Measurements from ENCODE around the gene RNF11. TPM values are rescaled to one million over a fixed set of nuclear protein-coding genes. Genes with fewer than 3 reads are reported as not detected.
A peak's percentile ranks its signal among the peaks of the same experiment; 100 is the strongest.

The RNF11 gene
- total and polyA plus RNA-seq, 2 of the 8 experiments (the other 6 are each of a cell fraction or from before 2014, with no cell fraction given): 49.6 to 54.2 TPM

GRCh38 chr1:51192213-51192843 is 43.7 kb upstream of the RNF11 start:
- no peak for FAIRE-seq
- no peak overlapping the region for H3K23ac ChIP-seq (ENCODE audit: insufficient read length)

More at GRCh38 chr1:51192213-51192843, 43.7 kb upstream of the RNF11 start:
- Histone ChIP-seq H4K91ac (replicated peaks; ENCODE audit: insufficient read length, low read length) (no peak overlapping the region), H3K4me1 (replicated peaks in 1 of 4; ENCODE audit: control insufficient read depth in 3 of 4, insufficient read depth in 4 of 4, low read length in 3 of 4) (no peaks in the 10 kb centered on the region), H2BK15ac (ENCODE audit: low read length) (no peak overlapping the region), H3K14ac (ENCODE audit: insufficient read length) (no peak overlapping the region), H4K20me1 (replicated peaks in 1 of 2; ENCODE audit: control insufficient read depth in 1 of 2, insufficient read depth in 2 of 2, low read length in 2 of 2) (no peaks in the 10 kb centered on the region), H3K4me2 (ENCODE audit: insufficient read depth in 1 of 2, low read depth in 2 of 2, low read length in 2 of 2) (no peak overlapping the region), H3K79me2 (ENCODE audit: control insufficient read depth in 1 of 2, insufficient read depth in 2 of 2, low read length in 2 of 2) (no peaks in the 10 kb centered on the region), H3K4me3 (ENCODE audit: extremely low read depth in 1 of 4, insufficient read depth in 2 of 4, low read depth in 3 of 4, low read length in 4 of 4) (no peak overlapping the region), H2AK5ac (ENCODE audit: low read depth, low read length) (no peak overlapping the region), H3K9ac (replicated peaks in 1 of 4; ENCODE audit: extremely low read depth in 1 of 4, low read depth in 3 of 4, low read length in 3 of 4) (no peak overlapping the region), H3K79me1 (ENCODE audit: low read depth, low read length) (no peaks in the 10 kb centered on the region), H3K27ac (ENCODE audit: low read depth, low read length) (no peak overlapping the region), H2BK5ac (ENCODE audit: low read depth, low read length) (no peak overlapping the region), H2BK12ac (ENCODE audit: low read depth, low read length) (no peak overlapping the region), H3K56ac (replicated peaks; ENCODE audit: insufficient read length, low read depth, low read length) (no peak overlapping the region), H3K4ac (replicated peaks; ENCODE audit: insufficient read length, low read depth, low read length) (no peak overlapping the region), H3K23me2 (ENCODE audit: low read depth, low read length) (no peaks in the 10 kb centered on the region; the same call in 1 of the 2 replicates), H3K36me3 (ENCODE audit: control insufficient read depth in 2 of 4, insufficient read depth in 4 of 4, low read length in 3 of 4) (no peaks in the 10 kb centered on the region), H2BK20ac (ENCODE audit: low read length) (no peak overlapping the region), H3K9me3 (ENCODE audit: insufficient read depth in 2 of 2, low read depth in 1 of 2, low read length in 1 of 2) (no peaks in the 10 kb centered on the region), H2BK120ac (replicated peaks; ENCODE audit: low read depth, low read length) (no peak overlapping the region), H4K8ac (ENCODE audit: extremely low read depth, insufficient read depth, low read length) (no peak overlapping the region), H2AFZ (ENCODE audit: low read length) (no peak overlapping the region; the same call in 1 of the 2 replicates), H4K5ac (ENCODE audit: insufficient read length, low read depth, low read length) (no peak overlapping the region), H3K27me3 (replicated peaks in 1 of 4; ENCODE audit: control insufficient read depth in 3 of 4, extremely low read depth in 1 of 4, insufficient read depth in 3 of 4, low read length in 3 of 4) (no peaks in the 10 kb centered on the region), H3K18ac (ENCODE audit: extremely low read depth, low read length) (no peak overlapping the region)
- TF ChIP-seq CTCF (IDR thresholded peaks at IDR 0.05; ENCODE audit: control extremely low read depth in 1 of 3, insufficient read depth in 1 of 3, low read depth in 1 of 3, low read length in 3 of 3): peak in 2 of 3 experiments; percentile 70 to 77; a peak in 3 of 4 replicates
- peak; percentile 63 to 73 for TF ChIP-seq RAD21 (IDR thresholded peaks at IDR 0.05 in 1 of 2, conservative IDR thresholded peaks at IDR 0.05 in 1 of 2; ENCODE audit: low read depth in 2 of 2, low read length in 2 of 2)
- TF ChIP-seq TEAD4 (IDR thresholded peaks at IDR 0.05; ENCODE audit: low read depth, low read length): peak; percentile 97
- TF ChIP-seq CHD1 (IDR thresholded peaks at IDR 0.05; ENCODE audit: low read depth, low read length): no peak
- 43 to 100% methylated on average over 2 to 3 of the region's 3 CpGs for WGBS, 2 experiments (ENCODE audit: extremely low coverage in 1 of 2, insufficient coverage in 1 of 2, insufficient read length in 1 of 2, insufficient replicate concordance in 2 of 2, low coverage in 1 of 2, low lambda C conversion rate in 2 of 2, missing lambda C conversion rate in 1 of 2)
- POLR2A ChIA-PET (ENCODE audit: partially characterized antibody): no interaction called here
- peak; percentile 9 to 76 for DNase-seq (ENCODE audit: low read depth in 1 of 2, low spot score in 2 of 2)
- CTCF ChIA-PET (ENCODE audit: partially characterized antibody): interaction anchor here (0.5 to 7.5 kb wide), 33 partner anchors 8 to 860 kb away, joined by 3 to 83 read pairs (median 4); no protein-coding TSS in a partner anchor
